ENCODE measurements around the gene EPHA2. TPM values are rescaled to one million over a fixed set of nuclear protein-coding genes. Genes with fewer than 3 reads are reported as not detected.

Gene EPHA2
- total RNA-seq, 1 donor from 2014 or later = not detected

Other genes starting within 250 kb of the EPHA2 start
- 65.7 and 67.8 TPM in 2 replicates for gene ZBTB17, start 180.0 kb downstream of the EPHA2 start, total RNA-seq
- not detected in 2 replicates for gene SRARP, start 151.8 kb downstream of the EPHA2 start, total RNA-seq
- not detected in 2 replicates for gene HSPB7, start 138.0 kb downstream of the EPHA2 start, total RNA-seq
- not detected in 2 replicates for gene CLCNKA, start 134.0 kb downstream of the EPHA2 start, total RNA-seq
- gene CLCNKB, start 112.3 kb downstream of the EPHA2 start, total RNA-seq = not detected in 2 replicates
- 1.4 and 1.8 TPM in 2 replicates for gene FAM131C, start 82.4 kb downstream of the EPHA2 start, total RNA-seq
- 6.4 and 7.5 TPM in 2 replicates for gene ARHGEF19, start 56.6 kb upstream of the EPHA2 start, total RNA-seq
- 3.2 and 3.9 TPM in 2 replicates for gene CPLANE2, start 81.1 kb upstream of the EPHA2 start, total RNA-seq
- 17.9 and 18.5 TPM in 2 replicates for gene FBXO42, start 196.4 kb upstream of the EPHA2 start, total RNA-seq
- 198 TPM in 2 replicates for gene SZRD1, start 211.2 kb upstream of the EPHA2 start, total RNA-seq